Measurements from ENCODE around the gene AUTS2.

DNA sequence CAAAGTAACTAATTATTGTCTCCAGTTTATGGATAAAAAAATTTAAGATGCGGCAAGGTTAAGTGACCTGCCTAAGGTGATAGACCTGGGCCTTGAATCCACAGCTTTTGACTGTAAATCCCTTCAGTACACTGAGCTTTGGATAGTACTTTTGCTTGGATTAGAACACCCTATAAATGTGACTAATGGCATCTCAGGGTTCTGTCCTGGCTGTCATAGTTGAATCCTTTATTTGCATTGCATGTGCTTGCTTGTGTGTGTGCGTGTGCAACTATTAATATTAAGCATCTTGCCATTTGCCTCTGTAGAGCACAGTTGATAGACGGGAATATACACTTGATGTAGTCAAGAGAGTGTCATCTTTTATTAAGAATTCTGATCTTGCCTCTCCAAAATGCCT lies 228.0 kb downstream of the AUTS2 start:
- TF ChIP-seq CTCF (IDR thresholded peaks at IDR 0.05) (no peak), REST (IDR thresholded peaks at IDR 0.05; ENCODE audit: insufficient read depth in 1 of 2, low read depth in 2 of 2, low read length in 1 of 2) (no peak), POLR2AphosphoS5 (IDR thresholded peaks at IDR 0.05; ENCODE audit: low read depth, low read length) (no peak), SIN3A (IDR thresholded peaks at IDR 0.05; ENCODE audit: borderline replicate concordance, insufficient read depth, low read depth, low read length) (no peak), TCF7L2 (IDR thresholded peaks at IDR 0.05; ENCODE audit: low read depth, low read length) (no peak)

Measured in Panc1 (cell line).